Measurements from ENCODE around the gene ABHD16A. TPM values are rescaled to one million over a fixed set of nuclear protein-coding genes. Genes with fewer than 3 reads are reported as not detected.

The ABHD16A gene
- total RNA-seq, 2 experiments from 2014 or later, result 53.1 to 55.0 TPM

DNA sequence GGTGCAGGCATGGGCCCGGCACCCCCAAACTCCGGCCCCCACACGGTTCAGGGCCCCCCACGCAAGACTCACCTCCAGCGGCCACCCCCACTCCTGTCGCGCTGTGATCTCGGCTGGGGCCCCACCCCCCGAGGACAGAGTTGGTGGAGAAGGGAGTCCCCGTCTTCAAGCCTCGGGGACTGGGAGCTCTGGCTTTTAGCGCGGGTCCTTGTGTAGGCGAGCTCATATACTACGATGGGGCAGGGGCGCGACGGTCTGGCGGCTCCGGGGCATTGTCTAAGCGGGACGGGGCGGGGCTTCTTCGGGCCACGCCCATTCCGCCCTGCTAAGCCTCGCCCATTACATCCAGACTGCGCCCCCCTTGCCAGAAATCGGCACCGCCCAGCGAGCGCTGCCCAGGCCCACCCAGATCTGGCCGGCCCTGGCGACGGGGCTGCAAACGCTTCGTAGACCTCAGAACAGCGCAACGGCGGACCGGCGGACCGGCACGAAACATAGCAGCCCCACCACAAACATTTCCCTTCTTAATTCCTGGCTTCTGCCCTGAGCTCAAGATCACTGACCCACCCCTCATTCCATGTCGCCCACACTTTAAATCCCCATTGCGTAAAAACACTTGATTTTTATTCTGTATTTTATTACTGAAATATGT, 27.0 kb upstream of the ABHD16A start:
- Mint-ChIP-seq H3K9me3 (no peaks in the 10 kb centered on the region), H3K4me1 (peaks cover 79% of the 10 kb centered on the region), H3K4me3 (peak overlapping the region; percentile 88), H3K27ac (peak overlapping the region; percentile 70), H3K36me3 (ENCODE audit: low read depth) (peaks cover 79% of the 10 kb centered on the region), H3K27me3 (no peaks in the 10 kb centered on the region)
- DNase-seq, result peak; percentile 69
- CTCF ChIA-PET, result interaction anchor here (0.6 to 5.5 kb wide), 18 partner anchors 9 to 160 kb away, joined by 3 to 46 read pairs (median 4); partner anchors contain the start of genes ABHD16A, HSPA1A, HSPA1B and HSPA1L
- POLR2A ChIA-PET, result interaction anchor here (0.9 to 4.0 kb wide), 17 partner anchors 9 to 106 kb away, joined by 3 to 50 read pairs (median 5); partner anchors contain the start of genes HSPA1A, HSPA1B, HSPA1L and LSM2

DNA sequence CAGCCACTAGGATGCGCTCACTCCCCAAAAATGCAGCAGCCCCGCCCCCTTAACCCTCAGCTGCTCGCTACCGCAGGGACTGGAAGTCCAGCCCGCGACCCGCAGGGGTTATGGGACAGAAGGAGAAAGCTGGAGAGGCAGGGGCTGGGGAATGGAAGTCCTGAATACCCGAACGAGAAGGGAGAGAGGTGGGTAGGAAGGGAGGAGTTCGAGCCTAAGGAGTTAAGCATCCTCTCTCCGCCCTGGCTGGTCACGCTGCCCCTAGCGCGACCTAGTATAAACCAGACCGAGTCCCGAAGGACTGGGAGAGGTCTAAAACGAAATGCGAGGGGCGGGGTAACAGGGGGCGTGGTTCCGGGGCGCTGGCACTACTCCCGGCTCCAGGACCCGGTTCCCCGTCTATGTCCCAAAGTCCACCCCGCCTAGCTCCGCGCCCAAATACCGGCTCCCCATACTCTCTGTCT, 26.4 kb upstream of the ABHD16A start:
- DNase-seq, result peak; percentile 82
- Mint-ChIP-seq H3K4me3 (peak overlapping the region; percentile 88), H3K27ac (peak overlapping the region; percentile 82), H3K9me3 (no peaks in the 10 kb centered on the region), H3K4me1 (peaks cover 79% of the 10 kb centered on the region), H3K27me3 (no peaks in the 10 kb centered on the region), H3K36me3 (ENCODE audit: low read depth) (peaks cover 73% of the 10 kb centered on the region)
- ChIA-PET CTCF (interaction anchor here (0.6 to 5.5 kb wide), 15 partner anchors 10 to 161 kb away, joined by 3 to 46 read pairs (median 4); partner anchors contain the start of genes ABHD16A, HSPA1A, HSPA1B and HSPA1L), POLR2A (interaction anchor here (0.7 to 4.0 kb wide), 18 partner anchors 10 to 107 kb away, joined by 3 to 50 read pairs (median 5); partner anchors contain the start of genes HSPA1A, HSPA1B, HSPA1L and LSM2)

DNA sequence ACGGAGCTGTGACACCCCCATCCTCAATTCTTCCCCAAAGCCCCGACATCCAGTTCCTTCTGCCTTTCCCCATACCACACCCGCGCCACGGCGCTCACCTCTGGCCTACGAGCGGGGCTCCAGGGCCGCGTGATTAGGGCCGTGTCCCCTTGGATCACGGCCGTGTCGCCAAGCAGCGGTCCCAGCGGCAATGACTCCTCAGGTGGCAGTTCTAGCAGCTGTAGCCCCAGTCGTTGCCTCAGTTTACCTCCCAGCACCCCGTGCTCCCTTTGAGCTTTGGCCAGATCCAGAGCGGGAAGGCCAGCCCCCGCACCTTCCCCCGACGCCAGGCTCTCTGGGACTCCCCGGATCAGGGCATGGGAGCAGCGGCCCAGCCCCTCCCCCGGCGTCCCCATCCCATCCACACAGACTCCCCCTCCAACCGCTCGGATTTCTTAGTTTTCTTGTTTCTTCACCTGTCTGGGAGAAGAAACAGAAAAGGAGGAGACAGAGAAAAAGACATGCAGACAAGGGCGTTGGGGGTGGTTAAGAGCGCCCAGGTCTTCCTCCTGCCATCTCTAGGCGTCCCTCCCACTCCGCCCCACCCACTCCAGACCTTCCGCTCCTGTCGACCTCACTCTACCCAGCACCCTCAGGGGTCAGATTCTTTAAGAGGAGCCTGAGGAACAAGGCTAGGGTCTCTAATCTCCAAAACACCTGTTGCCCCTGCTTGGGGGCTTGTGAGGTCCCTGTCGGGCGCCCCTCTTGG, 25.8 kb upstream of the ABHD16A start, which contains the start of gene DDAH2:
DDAH2 (minus strand) TSS at position 533 of the 748 bp plus-strand sequence; CDS start at position 395, 138 bp downstream.
- Mint-ChIP-seq H3K4me1 (peaks cover 76% of the 10 kb centered on the region), H3K27ac (peak within 1 kb of the TSS; percentile 82), H3K27me3 (no peaks in the 10 kb centered on the region), H3K4me3 (peak within 1 kb of the TSS; percentile 88), H3K9me3 (no peaks in the 10 kb centered on the region), H3K36me3 (ENCODE audit: low read depth) (peaks cover 67% of the 10 kb centered on the region)
- no peak for DNase-seq
- POLR2A ChIA-PET, result interaction anchor here (0.7 to 4.0 kb wide), 16 partner anchors 10 to 108 kb away, joined by 3 to 50 read pairs (median 5); partner anchors contain the start of genes HSPA1B, LSM2, MSH5 and VARS1
- CTCF ChIA-PET, result interaction anchor here (0.7 to 5.5 kb wide), 13 partner anchors 10 to 110 kb away, joined by 3 to 46 read pairs (median 7); partner anchors contain the start of genes ABHD16A, HSPA1A, HSPA1B and HSPA1L

GRCh38 chr6:31727717-31728671, 24.9 kb upstream of the ABHD16A start:
- peak overlapping the region; percentile 88 for H3K4me3 Mint-ChIP-seq
- peaks cover 69% of the 10 kb centered on the region for H3K4me1 Mint-ChIP-seq

DNA sequence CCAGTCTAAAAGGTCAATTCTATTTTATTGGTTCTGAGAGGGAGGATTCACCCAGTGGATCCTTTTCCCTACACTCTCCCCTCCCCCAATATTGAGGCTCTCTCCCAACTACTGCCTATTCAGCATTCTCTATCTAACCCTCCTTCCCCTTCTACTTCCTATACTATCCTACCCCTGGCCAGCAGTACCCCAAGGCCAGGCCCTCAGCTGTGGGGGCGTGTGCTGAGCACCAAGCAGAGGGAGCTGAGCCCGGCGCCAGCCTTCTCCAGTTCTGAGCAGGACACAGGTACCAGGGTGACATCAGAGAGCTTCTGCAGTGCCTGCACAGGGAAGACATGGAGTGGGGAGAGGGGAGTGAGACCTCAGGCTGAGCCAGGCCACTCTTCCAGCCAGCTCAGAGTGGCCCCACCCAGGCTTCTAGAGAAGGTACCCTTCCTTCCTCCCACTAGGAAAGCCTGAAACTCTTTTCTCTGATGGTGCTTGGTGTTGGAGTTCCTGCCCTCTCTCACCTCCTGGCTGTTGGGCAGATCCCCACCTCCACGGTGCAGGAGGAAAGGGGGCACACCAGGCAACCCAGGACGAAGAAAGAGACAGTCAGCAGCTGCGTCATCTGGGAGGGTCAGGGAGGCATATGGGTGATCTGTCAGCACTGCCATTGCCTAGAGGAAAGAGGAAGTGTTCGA, 24.1 kb upstream of the ABHD16A start:
- H3K27me3 Mint-ChIP-seq, result no peaks in the 10 kb centered on the region
- peaks cover 67% of the 10 kb centered on the region for H3K4me1 Mint-ChIP-seq
- ChIA-PET CTCF (interaction anchor here (1.1 to 5.1 kb wide), 3 partner anchors 11 to 103 kb away, joined by 3 to 31 read pairs (median 15); no protein-coding TSS in a partner anchor), POLR2A (interaction anchor here (0.7 to 5.5 kb wide), 10 partner anchors 10 to 93 kb away, joined by 3 to 58 read pairs (median 4); partner anchors contain the start of genes ABHD16A, CLIC1, MSH5 and VARS1)
- H3K27ac Mint-ChIP-seq, result peak overlapping the region; percentile 80
- DNase-seq, result peak; percentile 33
- no peaks in the 10 kb centered on the region for H3K9me3 Mint-ChIP-seq
- H3K4me3 Mint-ChIP-seq, result peak overlapping the region; percentile 60
- H3K36me3 Mint-ChIP-seq (ENCODE audit: low read depth), result peaks cover 55% of the 10 kb centered on the region

More at GRCh38 chr6:31727717-31728671, 24.9 kb upstream of the ABHD16A start:
- Mint-ChIP-seq H3K27me3 (no peaks in the 10 kb centered on the region), H3K36me3 (ENCODE audit: low read depth) (peaks cover 58% of the 10 kb centered on the region), H3K9me3 (no peaks in the 10 kb centered on the region), H3K27ac (peak overlapping the region; percentile 82)
- no peak for DNase-seq
- POLR2A ChIA-PET, result interaction anchor here (0.9 to 5.5 kb wide), 10 partner anchors 9 to 99 kb away, joined by 3 to 58 read pairs (median 10); partner anchors contain the start of genes ABHD16A, CLIC1, HSPA1B and MSH5
- CTCF ChIA-PET, result interaction anchor here (1.1 to 5.5 kb wide), 5 partner anchors 11 to 103 kb away, joined by 3 to 46 read pairs (median 31); partner anchors contain the start of gene MSH5

DNA sequence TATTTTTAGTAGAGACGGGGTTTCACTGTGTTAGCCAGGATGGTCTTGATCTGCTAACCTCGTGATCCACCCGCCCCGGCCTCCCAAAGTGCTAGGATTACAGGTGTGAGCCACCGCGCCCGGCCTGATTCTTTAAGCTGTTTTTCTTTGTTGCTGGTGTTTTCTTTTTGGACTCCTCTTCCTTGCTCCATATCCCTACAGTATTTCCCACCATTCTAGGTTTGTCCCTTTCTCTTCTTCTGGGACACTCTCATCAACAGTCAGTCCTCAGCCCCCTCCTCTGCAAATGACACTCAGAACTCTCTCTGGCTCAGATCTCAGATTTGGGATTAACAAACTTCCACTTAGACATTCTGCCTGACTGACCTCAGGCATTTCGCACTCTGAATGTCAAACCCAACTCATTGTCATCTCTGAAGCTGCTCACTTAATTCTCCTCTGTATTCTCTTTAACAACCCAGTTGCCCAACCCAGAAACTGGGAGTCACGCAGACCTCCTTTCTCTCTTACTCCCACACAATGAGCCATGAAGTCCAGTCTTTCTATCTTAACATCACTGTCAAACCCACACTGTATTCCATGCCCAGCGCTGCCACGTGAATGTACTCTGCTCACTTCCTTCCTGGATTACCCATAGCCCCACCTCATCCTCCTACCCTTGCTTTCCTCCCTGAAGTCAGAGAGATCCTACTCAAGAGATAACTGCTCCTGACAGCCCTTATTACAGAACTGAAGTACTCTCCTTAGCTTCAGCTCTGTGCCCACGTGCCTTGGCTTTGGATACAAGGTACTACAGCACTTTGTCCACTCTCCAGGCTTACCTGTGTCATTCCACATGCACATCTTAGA, 22.6 kb upstream of the ABHD16A start:
- H3K9me3 Mint-ChIP-seq, result no peaks in the 10 kb centered on the region
- H3K36me3 Mint-ChIP-seq (ENCODE audit: low read depth), result peaks cover 41% of the 10 kb centered on the region
- DNase-seq, result no peak
- H3K4me3 Mint-ChIP-seq, result no peak overlapping the region
- H3K27ac Mint-ChIP-seq, result no peak overlapping the region
- H3K27me3 Mint-ChIP-seq, result peaks cover 4% of the 10 kb centered on the region
- CTCF ChIA-PET, result interaction anchor here (1.5 to 2.1 kb wide), 2 partner anchors 14 to 105 kb away, joined by 3 to 15 read pairs; partner anchors contain the start of gene MSH5
- POLR2A ChIA-PET, result interaction anchor here (0.9 to 5.5 kb wide), 7 partner anchors 11 to 103 kb away, joined by 3 to 58 read pairs (median 3); partner anchors contain the start of genes ABHD16A, CLIC1 and MSH5
- peaks cover 55% of the 10 kb centered on the region for H3K4me1 Mint-ChIP-seq

GRCh38 chr6:31723980-31724691, 21.0 kb upstream of the ABHD16A start:
- Mint-ChIP-seq H3K36me3 (ENCODE audit: low read depth) (peaks cover 31% of the 10 kb centered on the region), H3K4me1 (peaks cover 43% of the 10 kb centered on the region)
- no peak for DNase-seq

DNA sequence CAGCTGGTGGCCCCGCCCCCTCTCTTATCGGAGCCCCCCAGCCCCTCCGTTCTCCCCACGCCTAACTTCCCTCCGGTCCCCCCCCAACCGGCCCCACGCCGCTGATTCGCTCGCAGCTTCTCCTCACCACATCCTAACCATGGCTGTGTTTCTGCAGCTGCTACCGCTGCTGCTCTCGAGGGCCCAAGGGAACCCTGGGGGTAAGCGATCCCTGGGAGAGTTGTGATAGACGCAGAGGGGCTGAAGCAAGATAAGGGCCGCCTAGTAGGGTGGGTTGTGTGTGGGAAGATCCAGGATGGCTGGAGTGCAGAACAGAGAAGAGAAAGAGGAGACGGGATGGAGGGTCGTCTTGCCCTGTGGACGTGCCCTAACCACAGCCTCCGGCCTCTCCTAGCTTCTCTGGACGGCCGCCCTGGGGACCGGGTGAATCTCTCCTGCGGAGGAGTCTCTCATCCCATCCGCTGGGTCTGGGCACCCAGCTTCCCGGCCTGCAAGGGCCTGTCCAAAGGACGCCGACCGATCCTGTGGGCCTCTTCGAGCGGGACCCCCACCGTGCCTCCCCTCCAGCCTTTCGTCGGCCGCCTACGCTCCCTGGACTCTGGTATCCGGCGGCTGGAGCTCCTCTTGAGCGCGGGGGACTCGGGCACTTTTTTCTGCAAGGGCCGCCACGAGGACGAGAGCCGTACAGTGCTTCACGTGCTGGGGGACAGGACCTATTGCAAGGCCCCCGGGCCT, 20.3 kb upstream of the ABHD16A start, which contains the start of gene MPIG6B:
MPIG6B (plus strand) TSS at position 129 of the 735 bp plus-strand sequence; CDS start at position 140, 11 bp downstream.
- peaks cover 4% of the 10 kb centered on the region for H3K27me3 Mint-ChIP-seq
- peaks cover 27% of the 10 kb centered on the region for H3K36me3 Mint-ChIP-seq (ENCODE audit: low read depth)
- no peak within 1 kb of the TSS for H3K27ac Mint-ChIP-seq
- H3K9me3 Mint-ChIP-seq, result no peaks in the 10 kb centered on the region
- POLR2A ChIA-PET, result interaction anchor here (0.8 to 5.5 kb wide), 3 partner anchors 13 to 99 kb away, joined by 3 to 58 read pairs (median 4); partner anchors contain the start of gene CLIC1
- peaks cover 36% of the 10 kb centered on the region for H3K4me1 Mint-ChIP-seq
- H3K4me3 Mint-ChIP-seq, result no peak within 1 kb of the TSS
- no peak for DNase-seq
- CTCF ChIA-PET, result interaction anchor here (0.9 kb wide), 1 partner anchor 9 kb away, joined by 3 read pairs; no protein-coding TSS in a partner anchor

More at GRCh38 chr6:31723980-31724691, 21.0 kb upstream of the ABHD16A start:
- ChIA-PET CTCF (interaction anchor here (1.0 kb wide), 1 partner anchor 14 kb away, joined by 3 read pairs; no protein-coding TSS in a partner anchor), POLR2A (interaction anchor here (0.8 to 5.5 kb wide), 3 partner anchors 13 to 98 kb away, joined by 3 to 58 read pairs (median 4); partner anchors contain the start of gene CLIC1)
- Mint-ChIP-seq H3K27me3 (peaks cover 4% of the 10 kb centered on the region), H3K4me3 (no peak overlapping the region), H3K9me3 (no peaks in the 10 kb centered on the region), H3K27ac (no peak overlapping the region)

DNA sequence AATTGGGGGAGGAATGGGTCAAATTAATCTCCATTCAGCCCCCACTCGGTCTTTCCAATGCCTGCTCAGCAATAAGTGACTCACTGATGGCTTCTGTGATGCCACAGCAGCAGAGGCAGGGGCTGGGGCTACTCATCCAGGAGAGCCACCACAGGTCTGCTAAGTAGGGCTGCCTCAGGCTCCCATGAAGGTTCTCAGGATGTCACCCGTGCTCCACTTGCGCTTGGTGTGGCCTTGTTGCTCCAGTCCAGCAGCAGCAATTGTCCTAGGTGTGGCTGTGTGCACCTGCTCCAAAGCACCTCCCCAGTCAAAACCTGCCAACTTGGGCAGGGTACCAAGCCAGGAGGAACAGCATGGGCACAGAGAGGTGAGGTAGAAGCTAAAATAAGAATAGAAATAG, 19.0 kb upstream of the ABHD16A start:
- H3K4me1 Mint-ChIP-seq, result peaks cover 24% of the 10 kb centered on the region
- H3K27me3 Mint-ChIP-seq, result peaks cover 4% of the 10 kb centered on the region
- ChIA-PET POLR2A (interaction anchor here (0.8 kb wide), 1 partner anchor 16 kb away, joined by 3 read pairs; no protein-coding TSS in a partner anchor), CTCF (no interaction called here)
- H3K27ac Mint-ChIP-seq, result no peak overlapping the region
- H3K4me3 Mint-ChIP-seq, result no peak overlapping the region
- DNase-seq, result no peak
- H3K36me3 Mint-ChIP-seq (ENCODE audit: low read depth), result peaks cover 17% of the 10 kb centered on the region
- H3K9me3 Mint-ChIP-seq, result no peaks in the 10 kb centered on the region
